ENCODE data around the gene DIAPH2.

DIAPH2 gene

GRCh38 chrX:97522307-97522706 lies 837.7 kb downstream of the DIAPH2 start:
- DNase-seq, result no peak

DNA sequence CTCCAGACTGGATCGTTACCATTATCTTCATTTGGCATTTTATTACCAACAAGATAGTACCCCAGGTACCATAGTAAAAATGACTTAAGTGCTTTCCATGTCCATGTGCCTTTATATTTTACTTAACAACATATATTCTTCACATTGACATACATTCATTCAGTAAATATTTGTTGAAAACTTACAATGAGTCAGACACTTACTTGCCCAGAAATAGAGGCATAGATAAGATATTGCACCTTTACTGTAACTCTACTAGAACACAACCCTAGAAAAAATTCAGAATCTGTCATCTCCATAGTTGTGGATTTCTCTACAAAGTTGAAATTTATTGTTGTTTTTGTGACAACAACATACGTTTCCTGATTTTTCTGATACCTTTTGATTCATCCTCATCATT lies 839.7 kb downstream of the DIAPH2 start:
- no peak for DNase-seq

DNA sequence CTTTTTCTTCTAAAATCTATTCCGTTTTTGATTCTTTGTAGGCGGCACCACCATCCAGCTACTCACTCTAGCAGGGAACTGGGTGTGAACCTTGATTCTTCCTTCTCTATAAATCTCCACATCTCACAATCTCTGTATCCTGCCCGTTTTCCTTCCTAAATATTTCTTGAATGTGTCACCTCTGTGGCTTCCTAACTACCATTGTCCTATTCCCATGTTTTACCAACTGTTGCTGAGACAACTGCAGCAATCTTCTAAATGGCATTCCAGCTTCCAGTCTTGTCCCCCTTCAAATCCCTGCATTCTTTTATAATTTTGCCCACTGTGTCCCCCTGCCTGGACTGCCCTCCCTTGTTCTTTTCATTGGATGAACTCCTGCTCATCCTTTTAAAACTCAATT lies 840.4 kb downstream of the DIAPH2 start:
- DNase-seq, result no peak

DNA sequence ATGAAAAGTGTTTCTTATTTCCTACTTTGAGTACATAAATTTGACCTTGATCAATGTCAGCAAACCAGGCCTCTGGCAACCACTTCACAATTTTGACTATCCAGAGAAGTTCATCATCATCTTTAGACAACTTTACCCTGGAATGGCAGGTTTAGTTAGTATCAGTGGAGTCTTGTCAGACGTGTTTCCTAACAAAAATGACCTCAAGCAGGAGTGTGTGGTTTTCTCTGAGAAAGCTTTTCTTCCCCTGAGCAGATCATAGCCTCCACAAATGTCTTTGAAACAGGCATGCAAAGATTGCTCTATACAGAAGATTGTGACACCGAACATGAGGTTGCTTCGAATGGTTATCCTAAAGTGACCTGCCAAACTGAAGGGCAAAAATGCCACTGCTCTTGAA lies 841.3 kb downstream of the DIAPH2 start:
- DNase-seq, result no peak

DNA sequence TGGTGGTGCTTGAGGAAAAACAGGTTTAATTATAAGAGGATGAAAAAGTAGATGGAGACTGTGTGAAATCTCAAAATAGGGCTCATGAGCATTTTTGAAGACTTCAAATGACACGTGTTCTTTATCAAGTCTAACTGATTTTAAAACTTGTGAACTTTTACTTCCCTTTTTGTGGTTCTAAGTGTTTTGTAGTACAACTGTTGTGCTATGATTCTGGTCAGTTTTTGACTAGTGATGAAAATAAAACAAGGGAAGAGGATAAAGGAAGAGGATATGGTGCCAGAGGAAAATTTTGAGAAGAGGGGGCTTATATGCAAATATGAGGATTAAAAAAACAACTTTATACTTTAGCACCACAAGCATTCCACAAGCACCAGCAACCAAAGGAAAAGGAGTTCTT lies 843.1 kb downstream of the DIAPH2 start:
- no peak for DNase-seq

GRCh38 chrX:97529536-97530200 lies 845.0 kb downstream of the DIAPH2 start:
- DNase-seq, result no peak

DNA sequence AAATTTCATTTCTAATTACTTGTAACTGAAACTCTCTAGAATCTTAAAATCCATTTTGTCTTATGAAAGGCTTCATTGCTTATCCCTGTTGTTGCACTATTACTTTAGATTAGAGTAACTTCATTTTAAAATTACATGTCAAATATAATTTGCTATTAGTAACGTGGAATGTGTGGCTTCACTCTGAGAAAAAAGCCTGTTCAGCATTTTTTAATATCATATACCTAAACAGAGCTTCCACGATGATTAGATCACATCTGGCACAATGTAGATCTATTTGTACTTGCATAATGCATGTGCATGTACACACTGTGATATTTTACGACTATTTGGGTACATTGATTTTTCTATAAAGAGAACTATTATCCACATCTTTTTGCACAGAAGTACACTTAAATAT lies 847.2 kb downstream of the DIAPH2 start:
- no peak for DNase-seq

GRCh38 chrX:97538745-97539144 lies 854.1 kb downstream of the DIAPH2 start:
- DNase-seq, result no peak

DNA sequence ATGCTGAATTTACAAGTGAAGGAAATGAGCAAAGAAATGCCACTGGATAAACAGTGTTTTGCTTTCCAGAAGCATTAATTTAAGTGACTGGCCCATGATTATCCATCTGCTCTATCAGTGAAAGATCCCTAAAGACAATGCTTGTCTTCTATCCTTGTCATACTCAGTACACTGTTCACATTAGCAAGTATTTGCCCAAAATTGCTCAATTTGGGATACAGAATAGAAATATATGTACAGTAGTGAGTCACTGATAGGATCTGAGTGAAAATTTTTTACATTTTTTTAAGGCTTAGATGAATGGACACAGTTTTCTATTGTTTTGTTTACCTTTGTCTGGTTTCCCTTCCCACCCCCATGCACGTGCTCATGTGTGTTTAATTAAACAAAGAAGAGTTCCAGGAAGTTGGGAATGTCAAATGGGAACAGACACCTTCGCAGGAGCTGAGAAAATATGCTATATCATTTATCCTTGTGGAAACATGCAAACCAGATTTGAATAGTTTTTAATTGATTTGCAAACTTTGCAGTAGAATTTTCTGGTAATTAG lies 855.4 kb downstream of the DIAPH2 start:
- no peak for DNase-seq

GRCh38 chrX:97547877-97548578 lies 863.4 kb downstream of the DIAPH2 start:
- DNase-seq, result no peak

DNA sequence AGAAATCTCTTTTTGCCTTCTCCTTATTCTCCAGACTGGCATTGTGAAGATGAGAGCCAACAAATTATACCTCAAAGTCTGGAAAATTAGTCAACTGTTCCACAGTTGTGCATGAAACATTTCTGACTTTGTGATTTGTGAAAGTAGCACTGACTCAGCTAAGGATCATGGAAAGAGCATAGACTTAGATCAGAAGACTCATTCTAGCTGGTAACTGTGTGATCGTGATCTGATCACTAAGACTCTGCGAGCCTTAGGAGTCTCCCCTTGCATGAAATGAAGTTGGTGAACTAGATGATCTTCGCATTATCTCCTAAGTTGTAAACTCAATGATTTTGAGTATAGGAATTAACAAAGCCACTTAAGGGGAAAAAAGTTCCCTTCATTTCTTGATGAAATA lies 867.2 kb downstream of the DIAPH2 start:
- no peak for DNase-seq

DNA sequence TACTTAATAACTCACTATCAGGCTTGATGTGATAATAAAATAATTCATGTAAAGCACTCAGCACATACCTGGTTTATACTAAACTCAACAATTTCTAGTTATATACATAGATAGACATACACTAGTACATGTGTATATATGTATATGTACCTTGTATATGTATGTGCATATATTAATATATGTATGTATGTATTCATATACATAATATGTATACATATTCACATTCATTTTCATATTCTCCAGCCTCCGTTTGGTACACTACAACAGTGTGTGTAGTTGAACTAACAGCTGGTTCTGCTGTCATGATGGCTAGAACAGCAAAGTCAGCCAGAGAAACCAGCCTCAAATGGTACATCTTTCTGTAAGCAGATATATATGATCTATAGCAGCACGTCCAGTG lies 869.2 kb downstream of the DIAPH2 start:
- no peak for DNase-seq

- no peak for DNase-seq
These were observed 871.7 kb downstream of the DIAPH2 start for GRCh38 chrX:97556359-97556758.

DNA sequence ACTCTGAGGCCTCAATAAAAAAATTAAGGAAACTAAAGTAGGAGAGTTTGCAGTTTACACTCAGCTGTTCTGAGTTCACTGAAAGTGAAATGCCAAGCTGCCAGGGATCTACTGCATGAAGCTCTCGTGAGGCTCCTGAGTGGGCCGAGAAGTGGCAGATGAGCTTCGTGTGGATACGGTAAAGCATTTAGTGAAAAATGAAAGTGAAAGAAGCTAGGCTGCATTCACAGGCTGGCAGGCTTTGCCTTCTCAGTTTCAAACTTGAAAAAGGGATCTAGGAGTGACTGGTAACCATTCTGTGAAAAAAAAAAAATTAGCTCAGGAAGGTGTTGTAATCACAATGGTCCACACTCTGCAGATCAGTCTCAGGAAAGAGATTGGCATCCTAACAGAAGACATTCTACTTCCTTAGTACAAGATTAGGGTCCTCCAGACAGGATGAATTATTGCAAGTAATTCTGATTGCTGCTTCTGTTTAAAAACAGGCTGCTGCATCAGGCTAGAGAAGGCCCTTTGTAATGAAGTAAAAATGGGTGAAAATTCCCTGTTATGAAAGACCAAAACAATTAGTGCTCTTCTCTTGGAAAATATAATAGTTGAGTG lies 879.0 kb downstream of the DIAPH2 start:
- DNase-seq, result no peak

DNA sequence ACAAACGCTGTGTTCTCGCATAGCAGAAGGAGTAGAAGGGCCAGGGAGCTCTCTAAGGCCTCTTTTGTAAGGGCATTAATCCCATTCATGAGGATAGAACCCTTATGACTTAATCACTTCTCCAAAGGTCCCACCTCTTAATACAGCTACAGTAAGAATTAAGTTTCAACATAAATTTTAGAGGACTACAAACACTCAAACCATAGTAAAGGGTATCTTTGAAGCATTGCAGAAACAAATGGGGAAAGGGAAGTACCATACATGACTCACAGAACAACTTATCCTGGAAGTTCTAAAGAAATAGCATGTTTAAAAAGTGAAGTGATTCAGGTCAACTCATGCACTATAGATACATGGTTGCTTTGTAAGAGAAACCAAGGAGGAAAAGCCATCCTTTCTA lies 879.9 kb downstream of the DIAPH2 start:
- no peak for DNase-seq

GRCh38 chrX:97587171-97587570 lies 902.5 kb downstream of the DIAPH2 start:
- DNase-seq, result no peak

DNA sequence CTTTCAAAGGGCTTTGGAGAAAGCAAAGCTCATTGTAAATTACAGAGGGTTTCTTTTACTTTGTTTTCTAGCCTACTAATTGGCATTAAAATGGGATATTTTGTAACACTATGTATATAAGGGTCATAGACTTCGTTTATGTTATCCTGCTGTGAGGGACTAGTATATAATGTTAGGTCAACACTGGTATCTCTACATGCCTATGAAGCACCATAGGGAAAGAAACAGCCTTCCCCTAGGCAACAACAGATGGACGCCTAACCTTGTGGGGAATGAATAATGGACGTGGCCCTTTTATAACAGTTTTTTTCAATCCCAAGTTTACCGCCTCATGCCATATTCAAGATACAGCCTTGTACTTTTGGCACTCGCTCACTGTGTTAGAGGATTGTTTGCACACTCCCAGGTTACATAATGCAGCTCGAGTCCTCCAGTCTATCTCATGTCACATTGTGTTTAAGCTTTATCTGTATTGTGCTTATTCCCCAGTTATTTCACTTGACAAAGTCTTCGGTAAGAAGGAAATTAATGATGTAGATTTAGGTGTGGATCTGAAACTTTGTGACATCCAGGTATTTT lies 910.1 kb downstream of the DIAPH2 start:
- no peak for DNase-seq

- DNase-seq, result no peak
These were observed 913.3 kb downstream of the DIAPH2 start for GRCh38 chrX:97597954-97598353.

- DNase-seq, result no peak
These were observed 918.0 kb downstream of the DIAPH2 start for GRCh38 chrX:97602465-97603258.

DNA sequence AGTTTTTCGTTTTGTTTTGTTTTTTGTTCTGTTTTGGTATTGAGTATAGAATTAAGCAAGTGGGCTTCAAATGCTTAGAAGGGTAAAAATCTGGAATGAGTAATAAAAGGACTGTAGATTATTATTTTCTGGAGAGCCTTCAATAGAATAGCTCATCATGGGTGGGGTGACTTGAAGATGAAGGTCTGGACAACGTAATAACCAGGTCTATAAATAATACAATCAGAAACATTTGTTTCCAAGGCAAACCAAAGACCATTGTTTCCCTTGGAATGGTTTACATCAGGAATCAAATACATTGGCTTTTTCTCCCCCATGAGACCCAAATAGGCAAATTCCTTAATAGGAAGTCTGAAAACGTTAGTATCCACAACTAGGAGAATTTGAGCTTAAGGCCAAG lies 920.6 kb downstream of the DIAPH2 start:
- no peak for DNase-seq

- DNase-seq, result no peak
These were observed 924.7 kb downstream of the DIAPH2 start for GRCh38 chrX:97609357-97609756.

- no peak for DNase-seq
These were observed 925.3 kb downstream of the DIAPH2 start for GRCh38 chrX:97609938-97610337.

Measured in NCI-H2227 treated with DMSO at 0.1 percent for 48 hours (cell line).